OCI-LY1 (cell line): ENCODE results near the gene MAML2.

ENCODE experiments used
- EZH2 ChIP-seq: fragments of 200-600 bp; sonication (generic), shearing (Covaris generic); IDR thresholded peaks from 2 replicates; pipeline ENCODE4 v1.8.0; 2017; ENCODE audit warnings: borderline replicate concordance, mixed run types, mild to moderate bottlenecking, antibody characterized with exemption, low read length, moderate library complexity, mixed read lengths
- TF ChIP-seq, protein P1 (sequence below): fragments of 200-600 bp; sonication (generic), shearing (Covaris generic); IDR thresholded peaks from 2 replicates; pipeline ENCODE4 v1.5.1; 2017; ENCODE audit warnings: mild to moderate bottlenecking, antibody characterized with exemption, low read length, moderate library complexity, mixed read lengths

GRCh38 chr11:96322775-96323641 is 20.0 kb downstream of the MAML2 start:
- TF ChIP-seq, protein P1, sequence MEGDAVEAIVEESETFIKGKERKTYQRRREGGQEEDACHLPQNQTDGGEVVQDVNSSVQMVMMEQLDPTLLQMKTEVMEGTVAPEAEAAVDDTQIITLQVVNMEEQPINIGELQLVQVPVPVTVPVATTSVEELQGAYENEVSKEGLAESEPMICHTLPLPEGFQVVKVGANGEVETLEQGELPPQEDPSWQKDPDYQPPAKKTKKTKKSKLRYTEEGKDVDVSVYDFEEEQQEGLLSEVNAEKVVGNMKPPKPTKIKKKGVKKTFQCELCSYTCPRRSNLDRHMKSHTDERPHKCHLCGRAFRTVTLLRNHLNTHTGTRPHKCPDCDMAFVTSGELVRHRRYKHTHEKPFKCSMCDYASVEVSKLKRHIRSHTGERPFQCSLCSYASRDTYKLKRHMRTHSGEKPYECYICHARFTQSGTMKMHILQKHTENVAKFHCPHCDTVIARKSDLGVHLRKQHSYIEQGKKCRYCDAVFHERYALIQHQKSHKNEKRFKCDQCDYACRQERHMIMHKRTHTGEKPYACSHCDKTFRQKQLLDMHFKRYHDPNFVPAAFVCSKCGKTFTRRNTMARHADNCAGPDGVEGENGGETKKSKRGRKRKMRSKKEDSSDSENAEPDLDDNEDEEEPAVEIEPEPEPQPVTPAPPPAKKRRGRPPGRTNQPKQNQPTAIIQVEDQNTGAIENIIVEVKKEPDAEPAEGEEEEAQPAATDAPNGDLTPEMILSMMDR: no peak
- no peak for TF ChIP-seq EZH2
